IPS-20b (cell line): ENCODE results near the gene CD34.

Experiments
- H3K27ac ChIP-seq: one replicate; pipeline ENCODE4 v1.5.1; 2013; ENCODE audit warnings: low read length
- H3K27me3 ChIP-seq: 2 replicates; pipeline ENCODE4 v1.6.1; 2013; ENCODE audit warnings: mild to moderate bottlenecking, low read length, inconsistent platforms; ENCODE audit not compliant: insufficient read depth
- H3K36me3 ChIP-seq: 2 replicates; pipeline ENCODE4 v1.6.1; 2013; ENCODE audit warnings: low read depth, mild to moderate bottlenecking, inconsistent platforms, low read length, moderate library complexity; ENCODE audit not compliant: insufficient read depth
- H3K4me1 ChIP-seq: 2 replicates; pipeline ENCODE4 v1.6.1; 2013; ENCODE audit warnings: mild to moderate bottlenecking, control low read depth, inconsistent platforms, low read length, moderate library complexity; ENCODE audit not compliant: insufficient read depth
- H3K4me3 ChIP-seq: 2 replicates; pipeline ENCODE4 v1.5.1; 2013; ENCODE audit warnings: mild to moderate bottlenecking, low read length, inconsistent platforms
- H3K9ac ChIP-seq: 2 replicates; pipeline ENCODE4 v1.6.1; 2013; ENCODE audit warnings: low read depth, mild to moderate bottlenecking, inconsistent platforms, low read length, moderate library complexity
- H3K9me3 ChIP-seq: 2 replicates; pipeline ENCODE4 v1.6.1; 2013; ENCODE audit warnings: mild to moderate bottlenecking, low read depth, low read length, inconsistent platforms; ENCODE audit not compliant: insufficient read depth

CD34 gene

DNA sequence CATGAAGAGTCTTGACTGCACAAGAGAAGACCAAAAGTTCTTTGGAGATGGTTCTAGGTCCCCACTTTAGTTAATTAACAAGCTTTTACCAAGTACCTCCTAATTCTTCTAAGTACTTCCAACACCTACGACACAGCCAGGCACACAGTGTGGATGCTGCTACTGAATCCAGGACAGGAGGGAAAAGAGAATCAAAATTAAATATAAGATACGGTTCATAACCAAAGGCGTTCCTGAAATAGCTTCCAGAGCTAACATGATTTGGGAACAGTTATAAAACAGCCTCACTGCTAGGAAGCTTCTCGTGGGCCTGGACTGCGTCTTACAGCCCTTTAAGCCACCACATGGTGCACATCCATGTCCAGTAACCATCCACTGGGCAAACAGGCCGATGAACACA lies 75.0 kb downstream of the CD34 start:
- no peak overlapping the region for H3K9ac ChIP-seq
- H3K4me1 ChIP-seq = no peaks in the 10 kb centered on the region
- H3K4me3 ChIP-seq = no peak overlapping the region
- no peaks in the 10 kb centered on the region for H3K9me3 ChIP-seq
- H3K27me3 ChIP-seq = no peaks in the 10 kb centered on the region
- H3K27ac ChIP-seq = no peak overlapping the region
- H3K36me3 ChIP-seq = no peaks in the 10 kb centered on the region

DNA sequence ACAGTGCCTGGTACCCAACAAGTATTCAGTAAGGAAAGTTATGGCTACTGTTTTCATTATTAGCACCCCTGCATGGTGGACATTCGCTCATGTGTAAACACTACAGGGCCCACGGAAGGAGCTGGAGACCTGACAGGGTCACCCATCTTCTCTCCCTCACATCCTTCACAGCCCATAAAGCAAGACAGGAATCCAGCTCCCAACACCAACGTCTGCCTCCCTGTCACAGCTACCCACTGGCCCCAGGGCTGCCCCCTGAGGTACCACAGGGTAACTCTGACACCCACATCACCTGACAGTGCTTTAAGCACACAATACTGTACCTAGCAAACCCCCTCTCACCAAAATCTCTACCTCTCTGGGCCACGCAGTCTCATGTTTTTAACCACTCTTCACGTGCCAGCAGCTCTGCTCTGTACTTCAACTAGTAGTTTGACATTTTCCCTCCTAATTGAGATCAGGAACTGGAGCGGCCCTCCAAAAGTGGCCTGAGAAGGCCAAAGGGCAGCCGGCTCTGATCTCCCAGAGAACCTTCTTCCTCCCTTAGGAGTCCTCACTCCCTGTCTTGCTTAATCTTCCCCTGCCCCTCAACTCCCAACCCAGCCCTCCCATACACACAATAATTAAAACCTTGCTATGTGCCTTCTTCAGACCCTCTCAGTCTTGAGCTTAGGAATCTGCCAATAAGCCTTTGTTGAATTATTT lies 76.8 kb downstream of the CD34 start:
- Histone ChIP-seq H3K4me1 (no peaks in the 10 kb centered on the region), H3K9ac (no peak overlapping the region), H3K4me3 (no peak overlapping the region), H3K27me3 (no peaks in the 10 kb centered on the region), H3K9me3 (no peaks in the 10 kb centered on the region), H3K27ac (no peak overlapping the region), H3K36me3 (no peaks in the 10 kb centered on the region)

DNA sequence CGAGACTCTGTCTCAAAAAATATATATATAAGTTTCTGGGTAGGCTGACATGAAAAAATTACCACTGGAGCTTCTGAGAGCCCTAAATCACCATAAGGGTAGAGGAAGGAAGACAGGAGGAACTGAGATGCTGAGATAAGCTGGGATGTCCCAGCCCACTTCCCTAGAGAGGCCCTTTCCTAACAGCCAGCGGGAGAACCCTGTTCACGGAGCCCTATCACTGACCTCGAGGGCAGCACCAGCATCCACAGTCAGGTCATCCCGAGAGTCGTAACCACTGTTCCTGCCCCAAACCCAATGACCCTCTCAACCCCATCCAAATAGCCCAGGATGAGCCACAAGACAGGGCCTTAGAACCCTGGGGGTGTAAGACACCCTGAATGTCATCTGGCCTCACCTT lies 77.5 kb downstream of the CD34 start:
- Histone ChIP-seq H3K9ac (no peak overlapping the region), H3K9me3 (no peaks in the 10 kb centered on the region), H3K27me3 (no peaks in the 10 kb centered on the region), H3K27ac (no peak overlapping the region), H3K4me3 (no peak overlapping the region), H3K4me1 (no peaks in the 10 kb centered on the region), H3K36me3 (no peaks in the 10 kb centered on the region)

DNA sequence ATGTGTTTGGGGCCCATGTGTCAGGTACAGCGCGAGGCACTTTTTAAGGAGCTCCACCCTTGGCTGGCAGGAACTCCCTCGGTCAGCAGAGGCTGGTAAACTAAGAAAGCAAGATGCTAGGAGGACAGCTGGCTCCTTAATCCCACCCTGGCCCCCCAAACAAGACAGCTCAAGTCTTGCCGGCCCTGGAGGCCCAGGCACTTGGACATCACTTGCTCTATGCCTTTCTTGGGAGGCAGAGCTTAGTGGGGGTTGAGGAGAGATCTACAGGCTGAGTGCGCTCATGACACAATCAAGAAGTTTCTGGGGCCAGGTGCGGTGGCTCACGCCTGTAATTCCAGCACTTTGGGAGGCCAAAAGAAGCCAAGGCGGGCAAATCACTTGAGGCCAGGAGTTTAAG lies 78.1 kb downstream of the CD34 start:
- Histone ChIP-seq H3K4me3 (no peak overlapping the region), H3K9ac (no peak overlapping the region), H3K27me3 (no peaks in the 10 kb centered on the region), H3K9me3 (no peaks in the 10 kb centered on the region), H3K4me1 (no peaks in the 10 kb centered on the region), H3K36me3 (no peaks in the 10 kb centered on the region), H3K27ac (no peak overlapping the region)

DNA sequence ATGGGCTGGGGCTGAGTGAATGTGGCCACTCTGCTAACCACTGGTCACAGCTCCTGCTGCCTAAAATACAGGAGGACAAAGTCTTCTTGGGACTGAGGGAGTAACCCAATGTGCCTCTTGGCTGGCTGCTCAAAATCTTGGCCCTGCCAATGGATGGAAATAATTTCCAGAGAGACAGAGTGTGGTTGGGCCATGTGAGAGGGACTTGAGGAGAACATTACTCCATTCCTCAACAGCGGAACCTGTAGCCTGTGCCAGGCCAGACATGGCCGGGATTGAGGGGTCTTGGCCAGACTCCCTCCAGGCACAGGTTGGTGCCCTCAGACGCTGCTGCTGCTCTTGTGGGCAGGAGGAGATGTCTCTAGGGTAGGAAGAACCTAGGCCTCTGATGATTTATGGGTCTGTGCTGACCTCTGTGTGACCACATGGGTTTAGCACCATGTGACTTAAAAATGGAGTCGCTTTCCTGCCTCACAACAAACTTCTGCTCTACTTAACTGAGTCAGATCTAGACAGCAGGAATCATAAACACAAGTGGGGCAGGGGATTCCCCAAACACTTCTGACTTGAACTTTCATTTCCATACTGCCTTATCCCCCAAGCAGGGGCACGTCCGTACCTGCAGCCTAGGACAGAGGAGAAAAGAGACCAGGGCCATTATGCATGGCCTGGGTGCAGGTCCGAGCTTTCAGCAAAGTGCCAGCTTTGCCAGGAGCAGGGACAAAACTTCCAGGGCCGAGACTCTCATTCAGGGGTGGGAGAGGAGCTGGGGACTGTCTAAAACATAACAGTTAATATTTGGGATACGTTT lies 79.2 kb downstream of the CD34 start:
- no peaks in the 10 kb centered on the region for H3K36me3 ChIP-seq
- no peak overlapping the region for H3K27ac ChIP-seq
- no peak overlapping the region for H3K4me3 ChIP-seq
- H3K4me1 ChIP-seq = no peaks in the 10 kb centered on the region
- no peaks in the 10 kb centered on the region for H3K9me3 ChIP-seq
- H3K9ac ChIP-seq = no peak overlapping the region
- no peaks in the 10 kb centered on the region for H3K27me3 ChIP-seq
